HCT116 (cell line): ENCODE data around the gene CPS1. TPM values are rescaled to one million over a fixed set of nuclear protein-coding genes. Genes with fewer than 3 reads are reported as not detected.

Experiments used
- ATAC-seq: fragments of 200-7000 bp; cut with Tn5 transposase; 2 replicates; pipeline ENCODE4 v1.9.1; 2020; ENCODE audit warnings: mild to moderate bottlenecking, moderate library complexity
- BruUV-seq: library from RNA; stranded (reverse); fragments of 400-500 nt; replicated peaks from 2 replicates; lab custom pipeline; 2021; lab: Mats Ljungman, UMichigan
- CTCF ChIA-PET: fragments of 300-600 bp; sonication (Branson Sonifier 250); formaldehyde crosslinking; loops from one replicate; lab custom pipeline; 2021; ENCODE audit warnings: antibody characterized with exemption; lab: Charles Lee
- POLR2A ChIA-PET: fragments of 300-600, 350-600 bp; sonication (Branson Sonifier 250); formaldehyde crosslinking; loops from one replicate; lab custom pipeline; 2021; ENCODE audit warnings: antibody characterized with exemption; lab: Charles Lee
- RAD21 ChIA-PET, 2 experiments: fragments of 300-600 bp; sonication (Branson Sonifier 250); formaldehyde crosslinking; loops; one replicate each; lab custom pipeline; 2023; ENCODE audit warnings: low total read pairs in 2 of 2; ENCODE audit not compliant: uncharacterized antibody in 2 of 2, unreplicated experiment in 2 of 2, low non-redundant PET in 1 of 2; lab: Charles Lee
- DNase-seq: peaks from one replicate; pipeline ENCODE4 v3.0.0-alpha.2; 2010; ENCODE audit warnings: low read depth, low spot score
- H2AFZ ChIP-seq: fragments of 200-600 bp; shearing (Covaris generic), sonication (generic); 2 replicates; pipeline ENCODE4 v1.6.1; 2017; ENCODE audit warnings: low read depth, mixed run types, mixed read lengths, antibody characterized with exemption, low read length; ENCODE audit not compliant: poor library complexity, severe bottlenecking
- H3K27ac ChIP-seq: 2 replicates; pipeline ENCODE4 v1.5.1; 2012; ENCODE audit warnings: low read depth, low read length
- H3K27me3 ChIP-seq: fragments of 200-600 bp; sonication (generic); 2 replicates; pipeline ENCODE4 v1.6.1; 2016; ENCODE audit warnings: mixed run types, low read length, mixed read lengths; ENCODE audit not compliant: insufficient read depth
- H3K36me3 ChIP-seq, 2 experiments: fragments of 200-500 bp in 1 of 2; fragments of 200-600 bp in 1 of 2; sonication (Bioruptor generic) in 1 of 2; sonication (generic) in 1 of 2; 2 replicates each; pipeline versions ENCODE4 v1.5.1 to v1.6.1; 2014 to 2016; ENCODE audit warnings: low read length in 2 of 2, inconsistent platforms in 1 of 2, mixed read lengths in 1 of 2, mixed run types in 1 of 2; ENCODE audit not compliant: insufficient read depth in 2 of 2, control insufficient read depth in 1 of 2
- H3K4me1 ChIP-seq, 2 experiments: fragments of 200-600 bp in 1 of 2; sonication (generic) in 1 of 2; 2 replicates each; pipeline versions ENCODE4 v1.5.1 to v1.6.1; 2012 to 2017; ENCODE audit warnings: low read length in 2 of 2, inconsistent platforms in 1 of 2, mild to moderate bottlenecking in 1 of 2, mixed read lengths in 1 of 2, mixed run types in 1 of 2, moderate library complexity in 1 of 2; ENCODE audit not compliant: insufficient read depth in 2 of 2, control insufficient read depth in 1 of 2
- H3K4me2 ChIP-seq: fragments of 200-600 bp; sonication (generic); 2 replicates; pipeline ENCODE4 v1.6.1; 2017; ENCODE audit warnings: mixed run types, low read length, mixed read lengths
- H3K4me3 ChIP-seq, 2 experiments: fragments of 200-600 bp in 1 of 2; sonication (generic) in 1 of 2; replicated peaks in 1 of 2; 2 replicates each; pipeline ENCODE4 v1.5.1; 2011 to 2016; ENCODE audit warnings: low read length in 2 of 2, control low read depth in 1 of 2, low read depth in 1 of 2, mild to moderate bottlenecking in 1 of 2, mixed read lengths in 1 of 2, mixed run types in 1 of 2
- H3K79me2 ChIP-seq: fragments of 200-600 bp; sonication (generic); 2 replicates; pipeline ENCODE4 v1.6.1; 2017; ENCODE audit warnings: mild to moderate bottlenecking, mixed run types, low read length, moderate library complexity, mixed read lengths; ENCODE audit not compliant: insufficient read depth
- H3K9ac ChIP-seq: fragments of 200-600 bp; sonication (generic); 2 replicates; pipeline ENCODE4 v1.6.1; 2016; ENCODE audit warnings: low read length, mixed read lengths
- H3K9me2 ChIP-seq: fragments of 200-600 bp; sonication (generic), shearing (Covaris generic); 2 replicates; pipeline ENCODE4 v1.6.1; 2017; ENCODE audit warnings: mixed run types, mild to moderate bottlenecking, moderate library complexity; ENCODE audit not compliant: insufficient read depth
- H3K9me3 ChIP-seq, 2 experiments: fragments of 200-500 bp in 1 of 2; fragments of 200-600 bp in 1 of 2; sonication (Bioruptor generic) in 1 of 2; sonication (generic) in 1 of 2; 2 replicates each; pipeline ENCODE4 v1.6.1; 2014 to 2017; ENCODE audit warnings: low read length in 2 of 2, mixed read lengths in 2 of 2, inconsistent platforms in 1 of 2, low read depth in 1 of 2, mild to moderate bottlenecking in 1 of 2, mixed run types in 1 of 2, moderate library complexity in 1 of 2; ENCODE audit not compliant: control insufficient read depth in 1 of 2, insufficient read depth in 1 of 2
- H4K20me1 ChIP-seq: fragments of 200-600 bp; sonication (generic), shearing (Covaris generic); 2 replicates; pipeline ENCODE4 v1.6.1; 2017; ENCODE audit warnings: mixed run types, mild to moderate bottlenecking, moderate library complexity; ENCODE audit not compliant: insufficient read depth
- CBX3 ChIP-seq: IDR thresholded peaks from 2 replicates; pipeline ENCODE4 v1.6.1; 2012; ENCODE audit warnings: low read depth
- CEBPB ChIP-seq: IDR thresholded peaks from 2 replicates; pipeline ENCODE4 v1.6.1; 2012; ENCODE audit warnings: low read depth
- ELF1 ChIP-seq: IDR thresholded peaks from 2 replicates; pipeline ENCODE4 v1.6.1; 2012; ENCODE audit warnings: low read depth, borderline replicate concordance
- JUND ChIP-seq: IDR thresholded peaks from 2 replicates; pipeline ENCODE4 v1.6.1; 2012
- SIN3A ChIP-seq: IDR thresholded peaks from 2 replicates; pipeline ENCODE4 v1.6.1; 2012; ENCODE audit warnings: low read depth
- SP1 ChIP-seq: IDR thresholded peaks from 2 replicates; pipeline ENCODE4 v1.6.1; 2012; ENCODE audit warnings: low read depth
- SRF ChIP-seq: IDR thresholded peaks from 2 replicates; pipeline ENCODE4 v1.6.1; 2012; ENCODE audit warnings: low read depth
- TCF7L2 ChIP-seq: IDR thresholded peaks from 2 replicates; pipeline ENCODE4 v1.7.0; 2011; ENCODE audit warnings: borderline replicate concordance, inconsistent platforms; ENCODE audit not compliant: insufficient read depth, insufficient read length; ENCODE audit errors: extremely low read depth
- ZFX ChIP-seq: fragments of 450-650 bp; IDR thresholded peaks from 2 replicates; pipeline ENCODE4 v1.6.1; 2017
- intact Hi-C: fragments of 100-400 bp; cut with micrococcal nuclease; formaldehyde crosslinking; loops from 2 replicates; pipeline ENCODE4 v1.10.0; 2022
- total RNA-seq: library from RNA; stranded (reverse); gene quantifications from one replicate; pipeline ENCODE4 v1.2.1, GENCODE V29; 2021; ENCODE audit not compliant: unreplicated experiment
- TF ChIP-seq, protein P1 (sequence below): IDR thresholded peaks from 2 replicates; pipeline ENCODE4 v1.6.1; 2012; ENCODE audit warnings: low read depth

The CPS1 gene
- total RNA-seq, 1 experiment from 2014 or later: 37.5 TPM

GRCh38 chr2:210539035-210539434, 17.4 kb upstream of the CPS1 start:
- H3K4me3 ChIP-seq: no peak overlapping the region
- no peak for DNase-seq
- no peak overlapping the region for H3K9ac ChIP-seq
- intact Hi-C loops: no loop called here
- no peaks in the 10 kb centered on the region for H3K4me1 ChIP-seq
- no peaks in the 10 kb centered on the region for H3K27me3 ChIP-seq
- no TSS peak for BruUV-seq
- no peaks in the 10 kb centered on the region for H3K79me2 ChIP-seq
- H4K20me1 ChIP-seq: no peaks in the 10 kb centered on the region
- H3K36me3 ChIP-seq: no peaks in the 10 kb centered on the region
- no peak overlapping the region for H2AFZ ChIP-seq
- H3K4me2 ChIP-seq: no peak overlapping the region
- H3K9me3 ChIP-seq: no peaks in the 10 kb centered on the region
- TF ChIP-seq SRF: no peak
- no peak for TF ChIP-seq CEBPB
- H3K27ac ChIP-seq: no peak overlapping the region
- ATAC-seq: no peak
- no peaks in the 10 kb centered on the region for H3K9me2 ChIP-seq
- ChIA-PET CTCF (no interaction called here), RAD21 (no interaction called here), POLR2A (no interaction called here)

DNA sequence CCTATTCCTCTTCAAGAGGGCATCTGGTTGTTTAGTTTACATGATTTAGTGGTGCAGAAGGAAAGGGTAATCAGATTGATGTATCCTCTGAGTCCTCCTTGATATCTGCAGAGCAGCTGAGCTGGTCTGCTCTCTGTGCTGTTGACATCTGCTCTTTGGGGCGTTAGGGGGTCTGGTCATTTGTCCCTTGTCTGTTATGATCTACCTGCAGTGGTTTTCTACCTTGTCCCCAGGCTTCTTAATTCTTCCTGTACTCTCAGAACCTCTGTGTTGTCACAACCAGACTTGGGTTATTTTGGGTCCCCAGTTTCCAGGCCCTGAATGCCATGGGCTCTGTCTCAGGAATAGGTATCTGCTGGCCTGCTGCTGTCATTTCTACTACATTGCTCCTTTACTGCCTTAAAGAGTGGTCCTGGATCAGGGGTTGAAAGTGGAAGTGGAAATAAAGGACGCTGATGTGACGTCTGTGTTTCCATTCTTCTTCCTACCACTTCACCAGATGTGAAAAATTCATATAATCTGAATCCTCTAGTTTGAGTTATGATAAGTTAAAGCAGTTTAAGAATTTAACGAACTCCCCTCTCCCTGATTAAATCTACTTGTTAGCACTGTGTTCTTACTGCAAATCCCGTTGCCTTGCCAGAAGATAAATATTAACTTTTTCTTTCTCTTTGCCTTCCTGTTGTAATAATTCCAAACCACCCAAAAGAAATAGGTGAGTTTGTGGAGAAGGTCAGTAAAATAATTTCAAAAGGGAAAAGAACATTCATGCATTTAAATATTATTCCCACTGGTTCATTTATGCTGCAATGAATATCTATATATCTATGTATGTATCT, 16.6 kb upstream of the CPS1 start:
- RAD21 ChIA-PET: no interaction called here
- no peaks in the 10 kb centered on the region for H4K20me1 ChIP-seq
- H3K4me2 ChIP-seq: no peak overlapping the region
- DNase-seq (no peak), ATAC-seq (no peak)
- no peaks in the 10 kb centered on the region for H3K36me3 ChIP-seq
- no peak overlapping the region for H3K4me3 ChIP-seq
- CTCF ChIA-PET: no interaction called here
- intact Hi-C loops: no loop called here
- H3K27me3 ChIP-seq: no peaks in the 10 kb centered on the region
- H3K4me1 ChIP-seq: no peaks in the 10 kb centered on the region
- H3K9me2 ChIP-seq: no peaks in the 10 kb centered on the region
- POLR2A ChIA-PET: no interaction called here
- TF ChIP-seq CEBPB (no peak), JUND (no peak), SP1 (no peak), SIN3A (no peak), CBX3 (no peak), ELF1 (no peak), ZFX (no peak), TCF7L2 (no peak)
- TF ChIP-seq, protein P1, sequence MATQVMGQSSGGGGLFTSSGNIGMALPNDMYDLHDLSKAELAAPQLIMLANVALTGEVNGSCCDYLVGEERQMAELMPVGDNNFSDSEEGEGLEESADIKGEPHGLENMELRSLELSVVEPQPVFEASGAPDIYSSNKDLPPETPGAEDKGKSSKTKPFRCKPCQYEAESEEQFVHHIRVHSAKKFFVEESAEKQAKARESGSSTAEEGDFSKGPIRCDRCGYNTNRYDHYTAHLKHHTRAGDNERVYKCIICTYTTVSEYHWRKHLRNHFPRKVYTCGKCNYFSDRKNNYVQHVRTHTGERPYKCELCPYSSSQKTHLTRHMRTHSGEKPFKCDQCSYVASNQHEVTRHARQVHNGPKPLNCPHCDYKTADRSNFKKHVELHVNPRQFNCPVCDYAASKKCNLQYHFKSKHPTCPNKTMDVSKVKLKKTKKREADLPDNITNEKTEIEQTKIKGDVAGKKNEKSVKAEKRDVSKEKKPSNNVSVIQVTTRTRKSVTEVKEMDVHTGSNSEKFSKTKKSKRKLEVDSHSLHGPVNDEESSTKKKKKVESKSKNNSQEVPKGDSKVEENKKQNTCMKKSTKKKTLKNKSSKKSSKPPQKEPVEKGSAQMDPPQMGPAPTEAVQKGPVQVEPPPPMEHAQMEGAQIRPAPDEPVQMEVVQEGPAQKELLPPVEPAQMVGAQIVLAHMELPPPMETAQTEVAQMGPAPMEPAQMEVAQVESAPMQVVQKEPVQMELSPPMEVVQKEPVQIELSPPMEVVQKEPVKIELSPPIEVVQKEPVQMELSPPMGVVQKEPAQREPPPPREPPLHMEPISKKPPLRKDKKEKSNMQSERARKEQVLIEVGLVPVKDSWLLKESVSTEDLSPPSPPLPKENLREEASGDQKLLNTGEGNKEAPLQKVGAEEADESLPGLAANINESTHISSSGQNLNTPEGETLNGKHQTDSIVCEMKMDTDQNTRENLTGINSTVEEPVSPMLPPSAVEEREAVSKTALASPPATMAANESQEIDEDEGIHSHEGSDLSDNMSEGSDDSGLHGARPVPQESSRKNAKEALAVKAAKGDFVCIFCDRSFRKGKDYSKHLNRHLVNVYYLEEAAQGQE: no peak
- H2AFZ ChIP-seq: no peak overlapping the region
- no peaks in the 10 kb centered on the region for H3K79me2 ChIP-seq
- BruUV-seq: no TSS peak
- no peak overlapping the region for H3K27ac ChIP-seq
- H3K9me3 ChIP-seq: no peaks in the 10 kb centered on the region
- no peak overlapping the region for H3K9ac ChIP-seq
